HG03571 (cell line): ENCODE data around the gene SNAPIN.
"Not testable (repeated sequence)": the region's sequence is repeated elsewhere in the genome, so short reads cannot be mapped to it uniquely, and the experiment has no call there.

Source experiments
- ATAC-seq: cut with Tn5 transposase; IDR thresholded peaks from one replicate; pipeline ENCODE4 v1.9.1; 2021; ENCODE audit not compliant: unreplicated experiment

SNAPIN gene

GRCh38 chr1:153646672-153647345 is 11.7 kb upstream of the SNAPIN start:
- no peak for ATAC-seq

- no peak for ATAC-seq
Measured at GRCh38 chr1:153647346-153647714, 11.2 kb upstream of the SNAPIN start.

GRCh38 chr1:153648000-153648643 is 10.4 kb upstream of the SNAPIN start:
- ATAC-seq, result no peak

GRCh38 chr1:153649137-153649862 is 9.2 kb upstream of the SNAPIN start:
- no peak for ATAC-seq

GRCh38 chr1:153649863-153650235 is 8.7 kb upstream of the SNAPIN start:
- no peak for ATAC-seq

- ATAC-seq, result no peak
Measured at GRCh38 chr1:153651771-153652170, 6.7 kb upstream of the SNAPIN start.

GRCh38 chr1:153652805-153653500 is 5.5 kb upstream of the SNAPIN start:
- ATAC-seq, result no peak

- ATAC-seq, result no peak
Measured at GRCh38 chr1:153655333-153655732, 3.2 kb upstream of the SNAPIN start.

GRCh38 chr1:153659175-153659534 is 652 bp downstream of the SNAPIN start:
- no peak for ATAC-seq

- ATAC-seq, result no peak
Measured at GRCh38 chr1:153659656-153660055, 1.2 kb downstream of the SNAPIN start.

- ATAC-seq, result no peak
Measured at GRCh38 chr1:153661111-153661708, 2.7 kb downstream of the SNAPIN start.

- ATAC-seq, result no peak
Measured at GRCh38 chr1:153662269-153662668, 3.8 kb downstream of the SNAPIN start.

GRCh38 chr1:153663211-153663610 is 4.7 kb downstream of the SNAPIN start:
- no peak for ATAC-seq

GRCh38 chr1:153667439-153667838 is 8.9 kb downstream of the SNAPIN start:
- ATAC-seq, result no peak

- ATAC-seq, result not testable (repeated sequence)
Measured at GRCh38 chr1:153668672-153669071, 10.2 kb downstream of the SNAPIN start.

- ATAC-seq, result no peak
Measured at GRCh38 chr1:153669606-153670005, 11.1 kb downstream of the SNAPIN start.

GRCh38 chr1:153670257-153670858 is 11.9 kb downstream of the SNAPIN start:
- peak; percentile 18 for ATAC-seq

GRCh38 chr1:153670859-153671627 is 12.5 kb downstream of the SNAPIN start, which contains the start of gene ILF2:
Gene ILF2 (minus strand): TSS chr1:153670993. CDS start chr1:153670922, 71 bp downstream.
- ATAC-seq, result peak; percentile 89

GRCh38 chr1:153671628-153672353 is 13.3 kb downstream of the SNAPIN start:
- ATAC-seq, result peak; percentile 15
